ENCODE results near the gene CEMIP.

Gene CEMIP

GRCh38 chr15:80789296-80789695 is 10.1 kb downstream of the CEMIP start:
- DNase-seq: no peak

GRCh38 chr15:80789796-80790195 is 10.6 kb downstream of the CEMIP start:
- no peak for DNase-seq

- DNase-seq: no peak
Observed at GRCh38 chr15:80790236-80790635, 11.1 kb downstream of the CEMIP start.

DNA sequence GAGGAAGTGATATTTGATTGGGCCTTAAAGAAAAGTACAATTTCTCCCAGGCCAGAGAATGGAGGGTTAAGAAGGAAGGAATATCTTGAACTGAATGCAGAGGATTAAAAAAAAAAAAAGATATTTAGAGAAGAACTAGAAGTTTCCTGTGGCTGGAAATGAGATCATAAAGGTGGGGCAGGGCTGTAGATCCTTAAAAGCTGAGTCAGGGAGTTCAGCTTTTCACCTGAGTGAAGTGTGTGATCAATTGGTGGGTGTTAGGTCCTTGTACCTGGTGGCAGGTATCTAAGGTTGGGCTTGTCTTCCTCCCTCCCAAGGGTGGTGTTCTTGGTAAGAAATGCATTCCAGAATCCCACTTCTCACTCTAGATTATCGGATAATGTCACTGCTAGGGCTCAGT is 11.8 kb downstream of the CEMIP start:
- no peak for DNase-seq

- no peak for DNase-seq
Observed at GRCh38 chr15:80796407-80796806, 17.2 kb downstream of the CEMIP start.

DNA sequence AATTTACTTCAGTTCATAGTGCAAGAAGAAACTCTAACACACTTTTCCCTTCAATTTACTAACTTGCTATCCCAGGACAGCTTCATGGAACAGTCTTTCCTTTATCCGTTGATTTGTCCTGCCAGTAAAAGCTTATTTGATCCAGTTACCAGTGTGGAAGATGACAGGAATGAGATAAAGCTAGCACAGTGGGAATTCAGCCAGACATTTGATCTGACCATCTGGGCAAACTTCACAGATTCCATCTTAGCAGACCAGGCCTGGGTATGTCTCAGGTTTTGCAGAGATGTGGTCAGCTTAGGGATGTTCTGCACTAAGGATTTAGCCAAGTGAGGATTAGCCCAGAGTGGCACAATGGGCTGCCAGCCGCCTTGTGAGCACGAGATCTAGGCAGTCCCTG is 19.7 kb downstream of the CEMIP start:
- no peak for DNase-seq

DNA sequence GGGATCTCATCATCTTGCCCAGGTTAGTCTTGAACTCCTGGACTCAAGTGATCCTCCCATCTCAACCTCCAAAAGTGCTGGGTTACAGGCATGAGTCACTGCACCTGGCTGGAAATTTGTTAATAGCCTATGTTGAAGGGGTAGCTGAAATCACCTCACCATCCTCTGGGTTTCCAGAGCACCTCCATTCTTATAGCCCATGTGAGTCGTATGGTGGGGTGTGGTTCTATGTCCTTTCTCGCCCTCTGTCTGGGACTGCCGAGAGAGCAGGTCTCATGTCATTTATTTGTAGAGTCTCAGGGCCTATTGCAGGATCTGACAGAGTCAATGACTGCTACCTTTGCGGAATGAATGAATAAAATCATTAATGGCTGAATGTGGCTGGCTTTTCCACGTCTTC is 20.9 kb downstream of the CEMIP start:
- DNase-seq: no peak

- DNase-seq: no peak
Observed at GRCh38 chr15:80801891-80802680, 22.9 kb downstream of the CEMIP start.

GRCh38 chr15:80803580-80804525 is 24.7 kb downstream of the CEMIP start:
- no peak for DNase-seq

GRCh38 chr15:80804970-80805495 is 25.9 kb downstream of the CEMIP start:
- DNase-seq: peak; percentile 34

DNA sequence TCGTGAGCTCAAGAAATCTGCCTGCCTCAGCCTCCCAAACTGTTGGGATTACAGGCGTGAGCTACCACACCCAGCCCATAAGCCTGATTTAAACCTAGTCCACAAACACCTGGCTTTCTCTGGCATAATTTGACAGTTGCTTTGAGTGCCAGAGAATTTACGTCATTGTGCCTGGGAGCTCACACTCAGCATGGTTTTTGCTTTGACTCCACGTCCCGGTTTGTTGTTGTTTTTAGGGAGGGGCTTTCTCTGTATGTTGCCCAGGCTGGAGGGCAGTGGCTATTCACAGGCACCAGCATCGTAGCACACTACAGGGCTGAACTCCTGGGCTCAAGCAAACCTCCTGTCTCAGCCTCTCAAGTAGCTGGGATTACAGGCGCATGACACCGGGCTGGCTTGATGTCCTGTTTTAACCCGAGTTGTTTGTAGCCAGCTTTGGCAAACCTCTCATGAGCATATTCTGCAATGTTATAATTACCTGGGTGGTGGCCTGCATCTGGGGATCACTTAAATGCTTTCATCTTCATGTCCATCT is 32.7 kb downstream of the CEMIP start:
- no peak for DNase-seq

GRCh38 chr15:80815106-80815505 is 35.9 kb downstream of the CEMIP start:
- no peak for DNase-seq

GRCh38 chr15:80816049-80816653 is 37.0 kb downstream of the CEMIP start:
- no peak for DNase-seq

GRCh38 chr15:80816936-80817335 is 37.8 kb downstream of the CEMIP start:
- no peak for DNase-seq

- no peak for DNase-seq
Observed at GRCh38 chr15:80817901-80818300, 38.7 kb downstream of the CEMIP start.

DNA sequence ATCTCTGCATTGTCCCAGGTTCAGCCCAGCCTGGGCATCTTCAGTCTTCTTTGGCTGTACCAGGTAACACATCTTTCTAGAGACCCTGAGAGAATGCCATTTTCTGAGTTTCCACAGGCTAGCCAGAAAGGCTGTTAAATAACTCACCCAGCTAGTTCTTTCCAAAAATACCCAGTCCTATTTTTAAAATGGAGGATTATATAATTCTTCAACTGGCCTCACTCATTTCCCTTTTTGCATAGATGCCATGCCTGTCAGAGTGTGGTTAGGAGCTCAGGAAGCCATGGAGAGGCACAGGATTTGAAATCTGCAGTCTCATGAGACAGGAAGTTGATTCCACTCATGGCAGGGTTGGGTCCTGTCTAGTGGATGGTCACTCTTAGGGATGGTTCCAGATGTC is 39.8 kb downstream of the CEMIP start:
- DNase-seq: no peak

DNA sequence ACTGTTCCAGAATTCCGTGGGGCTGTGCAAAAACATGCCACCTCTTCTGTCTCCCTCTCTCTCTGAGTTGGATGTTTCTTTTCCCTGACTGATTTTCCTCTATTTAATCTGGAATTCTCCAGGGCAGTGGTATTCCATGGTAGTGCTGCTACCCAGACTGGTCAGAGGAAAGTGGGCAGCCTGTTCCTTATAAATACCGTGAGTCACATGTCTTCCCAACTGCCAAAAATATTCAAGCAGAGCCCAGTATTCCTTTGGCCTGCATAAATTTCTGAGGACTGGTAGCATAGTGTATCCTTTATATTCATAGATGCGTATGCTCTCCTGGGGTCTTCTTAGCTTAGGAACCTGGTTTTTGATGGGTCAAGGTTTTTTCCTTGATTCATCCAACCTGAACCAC is 40.9 kb downstream of the CEMIP start:
- DNase-seq: no peak

DNA sequence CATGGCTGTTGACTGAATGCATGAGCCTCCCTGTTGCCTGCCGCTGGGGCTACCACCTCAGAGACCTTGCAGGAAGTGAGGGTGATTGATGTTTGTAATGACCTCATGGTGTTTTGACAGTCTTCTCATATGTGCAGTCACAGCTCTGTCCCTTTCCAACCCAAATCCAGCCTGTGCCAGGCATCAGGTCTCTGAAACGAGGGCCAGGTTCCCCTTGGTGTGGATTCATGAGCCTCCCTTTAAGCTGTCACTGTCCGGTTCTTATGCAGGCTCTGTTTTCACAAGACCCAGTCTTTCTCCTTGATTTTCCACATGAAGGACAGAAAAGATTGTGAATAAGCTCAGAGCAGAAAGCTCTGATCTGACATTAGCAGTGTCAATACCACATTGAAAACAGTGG is 43.1 kb downstream of the CEMIP start:
- DNase-seq: no peak

- no peak for DNase-seq
Observed at GRCh38 chr15:80822676-80823075, 43.5 kb downstream of the CEMIP start.

GRCh38 chr15:80823120-80823519 is 44.0 kb downstream of the CEMIP start:
- no peak for DNase-seq

DNA sequence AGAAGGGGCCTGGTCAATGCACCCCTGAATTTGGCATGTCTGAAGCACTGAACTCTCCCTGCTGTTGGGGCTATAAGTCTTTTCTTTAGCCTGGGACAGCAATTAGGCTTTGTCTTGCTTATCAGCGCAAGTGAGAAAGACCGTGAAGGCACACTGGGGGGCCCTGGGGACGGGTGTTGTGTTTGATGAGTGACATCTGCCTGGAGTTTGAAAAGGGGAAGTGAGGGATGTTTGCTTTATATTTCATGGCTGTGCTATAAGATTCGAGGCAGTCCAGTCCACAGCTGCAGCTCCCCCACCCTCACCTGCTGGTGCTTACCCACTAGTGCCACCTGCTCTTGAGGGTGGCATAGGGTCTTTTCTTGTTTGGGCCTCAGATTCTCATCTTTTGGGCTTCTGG is 44.8 kb downstream of the CEMIP start:
- DNase-seq: no peak

DNA sequence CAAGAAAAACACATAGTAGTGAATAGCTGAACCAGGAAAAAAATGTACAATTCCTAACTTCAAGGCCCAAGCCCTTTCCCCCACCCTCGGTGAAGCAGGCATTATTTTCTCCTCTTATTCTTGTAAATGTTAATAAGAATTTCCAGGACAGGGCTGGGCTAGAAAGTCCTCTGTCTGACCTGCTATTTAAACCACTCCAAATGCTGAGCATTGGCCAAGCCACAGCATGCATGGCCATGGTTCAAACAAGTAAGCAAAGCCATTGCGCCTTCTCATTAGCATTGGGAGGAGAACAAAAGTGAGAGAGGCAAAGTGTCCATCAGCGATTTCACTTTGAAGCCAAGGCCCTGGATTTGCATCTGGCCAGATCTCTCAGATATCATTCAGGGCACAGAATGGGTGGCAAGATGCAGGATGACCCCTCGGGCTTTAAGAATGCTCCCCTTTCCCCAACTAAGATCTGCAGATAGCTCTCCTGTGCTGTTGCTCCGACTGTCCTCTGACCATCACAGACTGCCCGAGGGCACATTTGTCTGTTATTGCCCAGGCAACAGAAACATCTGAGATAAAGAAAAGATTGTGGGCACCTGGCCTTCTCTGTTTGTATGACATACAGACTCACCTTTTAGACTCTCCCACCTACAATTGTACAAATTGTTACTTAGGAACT is 46.3 kb downstream of the CEMIP start:
- no peak for DNase-seq

DNA sequence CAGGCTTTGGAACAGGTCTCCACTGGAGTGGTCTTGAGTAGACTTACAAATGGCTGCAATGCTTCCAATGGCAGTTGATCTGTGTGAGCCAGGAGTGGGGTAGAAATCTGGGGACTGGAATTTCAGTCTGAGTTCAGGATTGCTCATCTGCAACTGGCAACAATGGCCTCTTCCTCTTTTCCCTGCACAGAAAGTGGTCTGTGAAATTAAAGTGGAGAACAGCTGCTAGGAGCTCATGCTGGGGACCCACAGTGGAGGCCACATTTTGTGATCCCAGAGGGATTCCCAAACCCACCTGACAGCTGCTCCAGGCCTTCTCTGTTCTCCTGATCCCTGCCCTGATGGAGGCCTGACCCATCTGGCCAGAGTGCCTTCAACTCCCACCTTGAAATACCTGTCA is 49.6 kb downstream of the CEMIP start:
- DNase-seq: no peak
